ENCODE measurements around the gene HBEGF.

HBEGF gene

GRCh38 chr5:140311011-140311467, 35.4 kb downstream of the HBEGF start:
- no peaks in the 10 kb centered on the region for H3K36me3 ChIP-seq
- H4K20me1 ChIP-seq: no peaks in the 10 kb centered on the region
- TF ChIP-seq Cebpa-rat (IDR thresholded peaks at IDR 0.05): no peak
- H3K27me3 ChIP-seq: no peaks in the 10 kb centered on the region
- no peak overlapping the region for H3K27ac ChIP-seq
- H3K4me2 ChIP-seq: no peak overlapping the region
- no peaks in the 10 kb centered on the region for H3K9me3 ChIP-seq
- no peak overlapping the region for H3K9ac ChIP-seq
- H3K4me3 ChIP-seq: no peak overlapping the region
- peaks cover 40% of the 10 kb centered on the region for H3K4me1 ChIP-seq

GRCh38 chr5:140310434-140310833, 36.0 kb downstream of the HBEGF start:
- Histone ChIP-seq H3K9ac (no peak overlapping the region), H4K20me1 (no peaks in the 10 kb centered on the region), H3K4me3 (no peak overlapping the region), H3K27me3 (no peaks in the 10 kb centered on the region), H3K4me1 (peaks cover 41% of the 10 kb centered on the region), H3K9me3 (no peaks in the 10 kb centered on the region), H3K36me3 (no peaks in the 10 kb centered on the region), H3K4me2 (no peak overlapping the region), H3K27ac (no peak overlapping the region)
- TF ChIP-seq Cebpa-rat (IDR thresholded peaks at IDR 0.05): no peak

GRCh38 chr5:140309706-140310249, 36.6 kb downstream of the HBEGF start:
- H3K36me3 ChIP-seq: no peaks in the 10 kb centered on the region
- no peak overlapping the region for H3K9ac ChIP-seq
- TF ChIP-seq Cebpa-rat (IDR thresholded peaks at IDR 0.05): no peak
- H3K4me3 ChIP-seq: no peak overlapping the region
- H3K9me3 ChIP-seq: no peaks in the 10 kb centered on the region
- H3K4me2 ChIP-seq: no peak overlapping the region
- no peak overlapping the region for H3K27ac ChIP-seq
- H3K4me1 ChIP-seq: peaks cover 41% of the 10 kb centered on the region
- no peaks in the 10 kb centered on the region for H3K27me3 ChIP-seq
- no peaks in the 10 kb centered on the region for H4K20me1 ChIP-seq

GRCh38 chr5:140305471-140305870, 40.9 kb downstream of the HBEGF start:
- H3K4me1 ChIP-seq: peaks cover 35% of the 10 kb centered on the region
- no peak overlapping the region for H3K4me2 ChIP-seq
- H3K9ac ChIP-seq: no peak overlapping the region
- no peak for TF ChIP-seq Cebpa-rat (IDR thresholded peaks at IDR 0.05)
- H3K27ac ChIP-seq: no peak overlapping the region
- no peaks in the 10 kb centered on the region for H3K27me3 ChIP-seq
- H3K9me3 ChIP-seq: no peaks in the 10 kb centered on the region
- no peak overlapping the region for H3K4me3 ChIP-seq
- H3K36me3 ChIP-seq: peaks cover under 1% of the 10 kb centered on the region; the same call in 1 of the 2 replicates
- H4K20me1 ChIP-seq: no peaks in the 10 kb centered on the region

GRCh38 chr5:140303966-140304365, 42.4 kb downstream of the HBEGF start:
- Histone ChIP-seq H3K4me1 (peaks cover 35% of the 10 kb centered on the region), H3K4me2 (no peak overlapping the region), H4K20me1 (no peaks in the 10 kb centered on the region), H3K36me3 (peaks cover 15% of the 10 kb centered on the region), H3K27me3 (no peaks in the 10 kb centered on the region), H3K9me3 (no peaks in the 10 kb centered on the region), H3K27ac (no peak overlapping the region), H3K9ac (no peak overlapping the region), H3K4me3 (no peak overlapping the region)
- no peak for TF ChIP-seq Cebpa-rat (IDR thresholded peaks at IDR 0.05)

- H3K27ac ChIP-seq: peak within 1 kb of the TSS; percentile 89
- peaks cover 25% of the 10 kb centered on the region for H3K36me3 ChIP-seq
- no peak for TF ChIP-seq Cebpa-rat (IDR thresholded peaks at IDR 0.05)
- no peaks in the 10 kb centered on the region for H4K20me1 ChIP-seq
- no peaks in the 10 kb centered on the region for H3K9me3 ChIP-seq
- H3K4me2 ChIP-seq: peak within 1 kb of the TSS; percentile 91
- H3K27me3 ChIP-seq: no peaks in the 10 kb centered on the region
- peaks cover 35% of the 10 kb centered on the region for H3K4me1 ChIP-seq
- peak within 1 kb of the TSS; percentile 93 for H3K9ac ChIP-seq
- peak within 1 kb of the TSS; percentile 88 for H3K4me3 ChIP-seq
Measured at GRCh38 chr5:140302786-140303639, 43.4 kb downstream of the HBEGF start, which contains the start of gene PFDN1. TSS of gene PFDN1 (minus strand) at chr5:140303101. CDS start at chr5:140303073, 28 bp downstream.

GRCh38 chr5:140301136-140301535, 45.3 kb downstream of the HBEGF start:
- Histone ChIP-seq H3K4me2 (peak overlapping the region; percentile 91), H3K36me3 (peaks cover 36% of the 10 kb centered on the region), H3K4me1 (peaks cover 26% of the 10 kb centered on the region), H3K9me3 (no peaks in the 10 kb centered on the region), H3K9ac (no peak overlapping the region), H3K27ac (no peak overlapping the region), H4K20me1 (0 out of 2 replicates have a peak, but pooled peaks cover 11% of the 10 kb centered on the region), H3K4me3 (no peak overlapping the region), H3K27me3 (no peaks in the 10 kb centered on the region)
- TF ChIP-seq Cebpa-rat (IDR thresholded peaks at IDR 0.05): no peak

GRCh38 chr5:140299056-140299455, 47.3 kb downstream of the HBEGF start:
- no peaks in the 10 kb centered on the region for H3K9me3 ChIP-seq
- TF ChIP-seq Cebpa-rat (IDR thresholded peaks at IDR 0.05): no peak
- H3K4me1 ChIP-seq: peaks cover 29% of the 10 kb centered on the region
- H3K27ac ChIP-seq: no peak overlapping the region
- no peak overlapping the region for H3K9ac ChIP-seq
- no peak overlapping the region for H3K4me2 ChIP-seq
- peaks cover 21% of the 10 kb centered on the region; the same call in 1 of the 2 replicates for H4K20me1 ChIP-seq
- no peak overlapping the region for H3K4me3 ChIP-seq
- no peaks in the 10 kb centered on the region for H3K27me3 ChIP-seq
- peaks cover 36% of the 10 kb centered on the region for H3K36me3 ChIP-seq

GRCh38 chr5:140298183-140298601, 48.2 kb downstream of the HBEGF start:
- Histone ChIP-seq H3K4me2 (no peak overlapping the region), H3K4me3 (no peak overlapping the region), H3K4me1 (peaks cover 30% of the 10 kb centered on the region), H3K36me3 (peaks cover 36% of the 10 kb centered on the region), H4K20me1 (peaks cover 21% of the 10 kb centered on the region; the same call in 1 of the 2 replicates), H3K9ac (no peak overlapping the region), H3K9me3 (no peaks in the 10 kb centered on the region), H3K27me3 (no peaks in the 10 kb centered on the region), H3K27ac (no peak overlapping the region)
- no peak for TF ChIP-seq Cebpa-rat (IDR thresholded peaks at IDR 0.05)

- peaks cover 22% of the 10 kb centered on the region; the same call in 1 of the 2 replicates for H4K20me1 ChIP-seq
- peaks cover 36% of the 10 kb centered on the region for H3K36me3 ChIP-seq
- H3K27me3 ChIP-seq: no peaks in the 10 kb centered on the region
- H3K4me3 ChIP-seq: no peak overlapping the region
- no peak overlapping the region for H3K4me2 ChIP-seq
- no peak for TF ChIP-seq Cebpa-rat (IDR thresholded peaks at IDR 0.05)
- no peak overlapping the region for H3K27ac ChIP-seq
- H3K9me3 ChIP-seq: no peaks in the 10 kb centered on the region
- H3K9ac ChIP-seq: no peak overlapping the region
- peaks cover 33% of the 10 kb centered on the region for H3K4me1 ChIP-seq
Measured at GRCh38 chr5:140297283-140297682, 49.1 kb downstream of the HBEGF start.

Data from BLaER1 (cell line).